GM12865 (cell line): Measurements from ENCODE around the gene GAL3ST2.

Experiments
- DNase-seq: peaks from one replicate; pipeline ENCODE4 v3.0.0; 2010; ENCODE audit warnings: low read depth
- H3K4me3 ChIP-seq: 2 replicates; pipeline ENCODE4 v1.5.1; 2011; ENCODE audit warnings: mild to moderate bottlenecking, low read depth, low read length, control low read depth
- TF ChIP-seq, protein P1 (sequence below): IDR thresholded peaks from 2 replicates; pipeline ENCODE4 v1.5.1; 2011; ENCODE audit warnings: low read length, control low read depth, low read depth, inconsistent platforms; ENCODE audit not compliant: insufficient read depth; ENCODE audit errors: missing control alignments

Gene GAL3ST2

DNA sequence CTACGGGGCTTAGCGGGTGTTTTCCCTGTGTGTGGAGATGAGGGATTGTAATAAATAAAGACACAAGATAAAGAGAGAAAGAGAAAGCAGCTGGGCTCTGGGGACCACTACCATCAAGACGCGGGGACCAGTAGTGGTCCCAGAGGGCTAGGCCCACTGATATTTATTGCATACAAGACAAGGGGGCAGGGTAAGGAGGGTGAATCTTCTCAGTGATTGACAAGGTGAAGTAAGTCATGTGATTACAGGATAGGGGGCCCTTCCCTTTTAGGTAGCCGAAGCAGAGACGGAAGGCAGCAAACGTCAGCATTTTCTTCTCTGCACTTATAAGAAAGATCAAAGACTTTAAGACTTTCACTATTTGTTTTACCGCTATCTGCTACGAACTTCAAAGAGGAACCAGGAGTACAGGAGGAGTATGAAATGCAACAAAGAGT is 4.5 kb upstream of the GAL3ST2 start:
- TF ChIP-seq, protein P1, sequence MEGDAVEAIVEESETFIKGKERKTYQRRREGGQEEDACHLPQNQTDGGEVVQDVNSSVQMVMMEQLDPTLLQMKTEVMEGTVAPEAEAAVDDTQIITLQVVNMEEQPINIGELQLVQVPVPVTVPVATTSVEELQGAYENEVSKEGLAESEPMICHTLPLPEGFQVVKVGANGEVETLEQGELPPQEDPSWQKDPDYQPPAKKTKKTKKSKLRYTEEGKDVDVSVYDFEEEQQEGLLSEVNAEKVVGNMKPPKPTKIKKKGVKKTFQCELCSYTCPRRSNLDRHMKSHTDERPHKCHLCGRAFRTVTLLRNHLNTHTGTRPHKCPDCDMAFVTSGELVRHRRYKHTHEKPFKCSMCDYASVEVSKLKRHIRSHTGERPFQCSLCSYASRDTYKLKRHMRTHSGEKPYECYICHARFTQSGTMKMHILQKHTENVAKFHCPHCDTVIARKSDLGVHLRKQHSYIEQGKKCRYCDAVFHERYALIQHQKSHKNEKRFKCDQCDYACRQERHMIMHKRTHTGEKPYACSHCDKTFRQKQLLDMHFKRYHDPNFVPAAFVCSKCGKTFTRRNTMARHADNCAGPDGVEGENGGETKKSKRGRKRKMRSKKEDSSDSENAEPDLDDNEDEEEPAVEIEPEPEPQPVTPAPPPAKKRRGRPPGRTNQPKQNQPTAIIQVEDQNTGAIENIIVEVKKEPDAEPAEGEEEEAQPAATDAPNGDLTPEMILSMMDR: no peak
- DNase-seq: peak; percentile 88
- H3K4me3 ChIP-seq: peak overlapping the region; percentile 49

DNA sequence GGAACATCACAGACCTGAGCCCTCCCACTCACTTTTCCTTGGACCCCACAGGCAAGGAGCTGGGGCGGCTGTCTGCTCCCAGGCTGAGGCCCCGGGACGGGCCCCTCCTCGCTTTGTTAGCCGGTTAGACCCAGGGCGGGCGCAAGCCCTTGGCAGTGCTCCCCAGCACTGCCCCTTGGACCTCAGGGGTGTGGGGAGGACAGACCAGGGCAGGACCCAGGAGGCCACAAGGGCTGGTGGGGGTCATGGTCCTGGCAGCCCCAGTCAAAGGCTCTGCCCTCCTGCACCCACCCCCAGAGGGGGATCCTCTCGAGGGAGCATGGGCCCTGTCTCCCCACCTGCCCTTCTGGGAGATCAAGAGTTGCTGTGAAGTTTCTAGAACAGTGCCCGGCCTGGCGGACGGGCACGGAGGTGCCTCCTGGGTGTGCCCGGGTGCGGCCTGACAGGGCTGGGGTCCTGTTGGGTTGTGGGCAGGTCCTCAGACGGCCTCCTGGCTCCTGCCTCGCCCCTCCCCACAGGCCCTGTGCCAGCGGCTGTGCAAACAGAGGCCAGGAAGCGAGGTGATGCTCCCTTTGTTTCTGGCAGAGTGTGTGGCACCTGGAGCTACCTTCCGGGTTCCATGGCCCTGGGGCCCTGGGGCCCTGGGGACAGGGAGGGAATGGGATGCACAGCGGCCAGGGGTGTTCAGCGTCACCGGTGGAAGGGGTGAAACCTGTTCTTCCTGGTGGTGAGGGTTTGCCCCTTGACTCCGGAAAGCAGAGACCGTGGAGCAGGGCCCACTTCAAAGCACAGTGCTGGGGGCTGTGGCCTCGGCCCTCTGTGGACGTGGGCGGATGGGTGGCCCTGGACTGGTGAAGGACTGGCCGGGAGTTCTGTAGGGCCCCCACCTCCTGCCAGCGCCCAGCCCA is 2.9 kb upstream of the GAL3ST2 start:
- TF ChIP-seq, protein P1: no peak
- no peak for DNase-seq
- no peak overlapping the region for H3K4me3 ChIP-seq

DNA sequence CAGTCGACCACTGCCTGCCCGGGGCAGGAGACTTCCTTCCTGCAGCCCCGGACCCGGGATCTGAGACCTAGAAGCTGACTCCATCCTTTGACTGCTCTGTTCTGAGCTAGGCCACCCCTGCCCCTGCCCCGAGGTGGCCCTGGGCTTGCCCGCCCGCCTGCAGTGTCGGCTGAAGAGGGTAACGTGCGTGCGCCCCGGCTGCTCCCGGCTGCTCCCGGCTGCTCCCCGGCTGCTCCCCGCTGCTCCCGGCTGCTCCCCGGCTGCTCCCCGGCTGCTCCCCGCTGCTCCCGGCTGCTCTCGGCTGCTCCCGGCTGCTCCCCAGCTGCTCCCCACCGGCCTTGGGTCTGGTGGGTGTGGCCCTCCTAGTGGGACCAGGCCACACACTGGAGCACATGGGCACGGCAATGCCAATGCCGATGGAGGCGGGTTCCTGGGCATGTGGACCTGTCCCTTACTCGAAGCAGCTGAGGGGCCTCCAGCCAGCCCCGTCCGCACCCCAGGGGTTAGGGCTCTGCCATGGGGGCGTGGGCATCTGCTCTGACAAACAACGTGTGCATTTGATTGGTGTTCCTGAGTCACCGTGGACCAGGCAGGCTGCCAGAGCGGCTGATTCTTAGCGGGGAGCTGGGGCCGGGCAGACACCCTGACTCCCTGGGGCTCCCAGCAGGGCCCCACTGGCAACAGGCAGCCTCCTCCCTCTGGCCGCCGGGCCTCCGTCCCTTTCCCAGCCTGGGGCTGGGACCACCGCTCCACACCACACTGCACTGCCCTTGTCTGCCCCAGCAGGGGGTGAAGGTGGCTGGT is 2.0 kb upstream of the GAL3ST2 start:
- H3K4me3 ChIP-seq: no peak overlapping the region
- TF ChIP-seq, protein P1: no peak
- no peak for DNase-seq

DNA sequence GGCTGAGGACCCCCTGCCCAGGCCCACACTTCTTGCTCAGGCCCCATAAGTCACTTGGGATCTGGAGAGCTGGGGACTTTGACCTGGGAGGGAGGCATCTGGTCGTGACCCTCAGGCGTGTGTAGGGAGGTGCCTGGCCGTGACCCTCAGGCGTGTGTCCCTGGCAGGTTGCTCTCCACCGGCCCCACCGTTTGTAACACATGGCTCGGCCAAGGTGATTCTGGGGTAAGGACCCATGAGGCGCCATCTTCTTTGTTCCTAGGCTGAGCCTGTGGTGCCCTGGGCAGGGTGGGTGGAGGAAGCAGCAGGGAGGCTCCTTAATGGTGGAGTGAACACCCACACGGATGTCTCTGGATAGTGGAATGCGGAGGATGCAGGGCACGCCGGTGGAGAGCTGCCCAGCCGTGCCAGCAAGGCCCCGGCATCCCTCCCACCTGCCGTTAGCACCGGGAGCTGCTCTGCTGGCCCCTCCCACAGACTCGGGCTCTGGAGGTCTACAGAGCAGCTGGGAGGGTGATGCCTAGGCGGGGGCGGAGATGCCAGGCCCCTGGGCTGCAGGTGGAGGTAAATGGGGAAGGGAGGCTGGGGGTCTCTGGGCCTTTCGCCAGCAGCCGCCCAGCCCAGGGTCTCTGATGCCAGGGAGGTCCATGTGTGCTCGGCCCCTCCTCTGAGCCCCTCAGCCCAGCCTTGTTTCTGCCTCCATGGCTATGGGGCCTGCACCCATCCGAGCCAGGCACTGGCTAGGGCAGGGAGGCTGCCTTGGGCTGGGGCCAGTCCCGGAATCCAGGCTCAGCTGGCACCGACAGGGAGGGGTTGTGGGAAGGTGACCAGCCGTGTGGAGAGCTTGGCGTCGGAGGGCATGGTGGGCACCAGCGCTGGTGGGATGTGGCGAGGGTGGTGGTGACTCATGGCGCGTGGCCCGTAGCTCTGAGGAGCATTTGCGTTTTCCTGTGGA is 1.1 kb upstream of the GAL3ST2 start:
- TF ChIP-seq, protein P1: no peak
- DNase-seq: no peak
- H3K4me3 ChIP-seq: no peak overlapping the region

DNA sequence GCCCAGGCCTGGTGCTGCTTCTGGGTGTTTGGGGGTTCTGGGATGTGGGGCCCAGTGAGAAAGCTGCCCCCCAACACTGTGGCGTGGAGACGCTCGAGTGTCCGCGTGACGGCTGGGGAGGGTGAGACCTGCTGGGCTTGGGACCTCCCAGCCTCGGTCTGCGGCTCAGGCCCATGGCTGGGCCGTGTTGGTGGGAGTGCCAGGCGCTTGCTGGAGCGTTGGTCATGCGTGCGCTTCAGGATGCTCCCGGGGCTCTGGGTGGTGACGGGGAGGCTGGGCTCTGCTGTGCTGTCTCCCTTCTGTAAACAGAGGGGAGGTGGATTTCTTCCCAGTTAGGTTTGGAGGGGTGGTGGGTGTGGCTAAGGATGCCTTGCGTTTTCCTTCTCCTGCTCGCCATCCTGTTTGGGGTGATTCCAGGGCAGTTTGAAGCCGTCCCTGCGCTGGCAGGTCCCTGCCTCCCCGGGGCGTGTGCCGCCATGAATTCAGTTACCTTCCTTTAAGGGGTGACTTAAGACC is 606 bp downstream of the GAL3ST2 start:
- no peak overlapping the region for H3K4me3 ChIP-seq
- no peak for DNase-seq
- TF ChIP-seq, protein P1: no peak
